H1 (cell line): ENCODE data around the gene IFNE. TPM values are rescaled to one million over a fixed set of nuclear protein-coding genes. Genes with fewer than 3 reads are reported as not detected.

Experiments
- CTCF ChIA-PET: fragments of 300-600 bp; sonication (Branson Sonifier 250); formaldehyde crosslinking; loops from one replicate; lab custom pipeline; 2021; ENCODE audit not compliant: partially characterized antibody; lab: Charles Lee
- POLR2A ChIA-PET: fragments of 300-600 bp; sonication (Branson Sonifier 250); formaldehyde crosslinking; loops from one replicate; lab custom pipeline; 2021; ENCODE audit warnings: inconsistent platforms; ENCODE audit not compliant: partially characterized antibody; lab: Charles Lee
- DNase-seq, 2 experiments: peaks; one replicate each; pipeline versions ENCODE4 v3.0.0 to v3.0.0-alpha.2; 2010 to 2022; ENCODE audit warnings: low spot score in 2 of 2, low read depth in 1 of 2, mixed read lengths in 1 of 2
- FAIRE-seq: peaks from 2 replicates; lab custom pipeline; 2011; peaks lifted over from hg19 to GRCh38; lab: Jason Lieb, UNC
- H2AFZ ChIP-seq: 2 replicates; pipeline ENCODE4 v1.8.1; 2012; ENCODE audit warnings: low read length, inconsistent platforms
- H2AK5ac ChIP-seq: 2 replicates; pipeline ENCODE4 v1.6.1; 2013; ENCODE audit warnings: low read depth, low read length
- H2BK120ac ChIP-seq: replicated peaks from 2 replicates; pipeline ENCODE3; 2013; ENCODE audit warnings: low read depth, low read length, inconsistent platforms
- H2BK12ac ChIP-seq: 2 replicates; pipeline ENCODE4 v1.6.1; 2013; ENCODE audit warnings: low read depth, low read length
- H2BK15ac ChIP-seq: 2 replicates; pipeline ENCODE4 v1.6.1; 2013; ENCODE audit warnings: low read length
- H2BK20ac ChIP-seq: 2 replicates; pipeline ENCODE4 v1.6.1; 2013; ENCODE audit warnings: low read length
- H2BK5ac ChIP-seq: 2 replicates; pipeline ENCODE4 v1.6.1; 2013; ENCODE audit warnings: low read depth, low read length
- H3K14ac ChIP-seq: 2 replicates; pipeline ENCODE4 v1.6.1; 2013; ENCODE audit warnings: inconsistent platforms; ENCODE audit not compliant: insufficient read length
- H3K18ac ChIP-seq: 2 replicates; pipeline ENCODE4 v1.6.1; 2013; ENCODE audit warnings: low read length; ENCODE audit errors: extremely low read depth
- H3K23ac ChIP-seq: 2 replicates; pipeline ENCODE4 v1.6.1; 2013; ENCODE audit warnings: inconsistent platforms; ENCODE audit not compliant: insufficient read length
- H3K23me2 ChIP-seq: 2 replicates; pipeline ENCODE4 v1.6.1; 2013; ENCODE audit warnings: low read depth, low read length
- H3K27ac ChIP-seq: 2 replicates; pipeline ENCODE4 v1.6.1; 2011; ENCODE audit warnings: low read depth, low read length, inconsistent platforms
- H3K27me3 ChIP-seq, 4 experiments: replicated peaks in 1 of 4; 1 replicate in 1 of 4; 2 replicates in 3 of 4; pipeline versions ENCODE4 v1.6.1 to v1.8.1; 2011 to 2013; ENCODE audit warnings: low read length in 3 of 4, mild to moderate bottlenecking in 3 of 4, inconsistent platforms in 2 of 4, mixed read lengths in 2 of 4, moderate library complexity in 1 of 4; ENCODE audit not compliant: control insufficient read depth in 3 of 4, insufficient read depth in 3 of 4; ENCODE audit errors: extremely low read depth in 1 of 4
- H3K36me3 ChIP-seq, 4 experiments: 2 replicates each; pipeline versions ENCODE4 v1.6.1 to v1.8.1; 2011 to 2013; ENCODE audit warnings: mild to moderate bottlenecking in 4 of 4, low read length in 3 of 4, moderate library complexity in 2 of 4, control low read depth in 1 of 4, inconsistent platforms in 1 of 4; ENCODE audit not compliant: insufficient read depth in 4 of 4, control insufficient read depth in 2 of 4
- H3K4ac ChIP-seq: replicated peaks from 2 replicates; pipeline ENCODE3; 2013; ENCODE audit warnings: low read length, low read depth, mixed read lengths, inconsistent platforms; ENCODE audit not compliant: insufficient read length
- H3K4me1 ChIP-seq, 4 experiments: replicated peaks in 1 of 4; 1 replicate in 1 of 4; 2 replicates in 3 of 4; pipeline versions ENCODE4 v1.6.1 to v1.8.1; 2011 to 2013; ENCODE audit warnings: low read length in 3 of 4, inconsistent platforms in 2 of 4, mixed read lengths in 1 of 4; ENCODE audit not compliant: insufficient read depth in 4 of 4, control insufficient read depth in 3 of 4
- H3K4me2 ChIP-seq, 2 experiments: 2 replicates each; pipeline versions ENCODE4 v1.6.1 to v1.8.1; 2011 to 2013; ENCODE audit warnings: low read depth in 2 of 2, low read length in 2 of 2, control low read depth in 1 of 2, inconsistent platforms in 1 of 2, mild to moderate bottlenecking in 1 of 2; ENCODE audit not compliant: insufficient read depth in 1 of 2
- H3K4me3 ChIP-seq, 4 experiments: fragments of 200-600, 300-600 bp in 1 of 4; sonication (generic), shearing (Covaris generic), sonication (Bioruptor Twin) in 1 of 4; 2 replicates each; pipeline versions ENCODE4 v1.5.1 to v1.8.1; 2011 to 2016; ENCODE audit warnings: low read length in 4 of 4, low read depth in 3 of 4, control low read depth in 2 of 4, inconsistent platforms in 2 of 4, mild to moderate bottlenecking in 2 of 4, mixed read lengths in 1 of 4, moderate library complexity in 1 of 4; ENCODE audit not compliant: insufficient read depth in 2 of 4; ENCODE audit errors: extremely low read depth in 1 of 4
- H3K56ac ChIP-seq: replicated peaks from 2 replicates; pipeline ENCODE3; 2013; ENCODE audit warnings: low read depth, mild to moderate bottlenecking, mixed read lengths, low read length, inconsistent platforms; ENCODE audit not compliant: insufficient read length
- H3K79me1 ChIP-seq: 2 replicates; pipeline ENCODE4 v1.6.1; 2013; ENCODE audit warnings: low read depth, low read length, control low read depth
- H3K79me2 ChIP-seq, 2 experiments: 2 replicates each; pipeline versions ENCODE4 v1.6.1 to v1.8.1; 2012 to 2013; ENCODE audit warnings: low read length in 2 of 2, mild to moderate bottlenecking in 2 of 2, inconsistent platforms in 1 of 2; ENCODE audit not compliant: insufficient read depth in 2 of 2, control insufficient read depth in 1 of 2
- H3K9ac ChIP-seq, 4 experiments: replicated peaks in 1 of 4; 1 replicate in 1 of 4; 2 replicates in 3 of 4; pipeline versions ENCODE4 v1.6.1 to v1.8.1; 2011 to 2013; ENCODE audit warnings: low read depth in 3 of 4, low read length in 3 of 4, control low read depth in 2 of 4, mild to moderate bottlenecking in 2 of 4, moderate library complexity in 2 of 4, inconsistent platforms in 1 of 4; ENCODE audit errors: extremely low read depth in 1 of 4
- H3K9me3 ChIP-seq, 2 experiments: 2 replicates each; pipeline versions ENCODE4 v1.6.1 to v1.8.1; 2012 to 2013; ENCODE audit warnings: mild to moderate bottlenecking in 2 of 2, moderate library complexity in 2 of 2, control low read depth in 1 of 2, inconsistent platforms in 1 of 2, low read depth in 1 of 2, low read length in 1 of 2, mixed read lengths in 1 of 2; ENCODE audit not compliant: insufficient read depth in 2 of 2
- H4K20me1 ChIP-seq, 2 experiments: replicated peaks in 1 of 2; 2 replicates each; pipeline versions ENCODE3 to v1.8.1; 2011 to 2013; ENCODE audit warnings: inconsistent platforms in 2 of 2, low read length in 2 of 2, mild to moderate bottlenecking in 1 of 2; ENCODE audit not compliant: insufficient read depth in 2 of 2, control insufficient read depth in 1 of 2
- H4K5ac ChIP-seq: 2 replicates; pipeline ENCODE4 v1.6.1; 2013; ENCODE audit warnings: low read length, low read depth, mixed read lengths, inconsistent platforms; ENCODE audit not compliant: insufficient read length
- H4K8ac ChIP-seq: 2 replicates; pipeline ENCODE4 v1.8.0; 2013; ENCODE audit warnings: mild to moderate bottlenecking, moderate library complexity, low read length, inconsistent platforms; ENCODE audit not compliant: insufficient read depth; ENCODE audit errors: extremely low read depth
- H4K91ac ChIP-seq: replicated peaks from 2 replicates; pipeline ENCODE3; 2013; ENCODE audit warnings: low read length, mixed read lengths, inconsistent platforms; ENCODE audit not compliant: insufficient read length
- NRF1 ChIP-seq: IDR thresholded peaks from 2 replicates; pipeline ENCODE4 v1.6.1; 2011; ENCODE audit warnings: mild to moderate bottlenecking, low read depth, low read length, improper control_type of control experiment
- YY1 ChIP-seq: IDR thresholded peaks from 2 replicates; pipeline ENCODE4 v1.6.1; 2011; ENCODE audit warnings: low read depth, mild to moderate bottlenecking, low read length
- WGBS, 2 experiments: shearing (Covaris generic) in 1 of 2; methylation state at CpG; one replicate each; pipeline versions ENCODE4 v1.1.6 to v1.1.7; 2013 to 2015; ENCODE audit warnings: low lambda C conversion rate in 2 of 2, mixed read lengths in 2 of 2, inconsistent platforms in 1 of 2, low coverage in 1 of 2, missing lambda C conversion rate in 1 of 2; ENCODE audit not compliant: insufficient replicate concordance in 2 of 2, insufficient coverage in 1 of 2, insufficient read length in 1 of 2; ENCODE audit errors: extremely low coverage in 1 of 2, missing lambda C conversion rate in 1 of 2; 5-methylcytosine and 5-hydroxymethylcytosine counted together
- polyA plus RNA-seq, 7 experiments: library from polyadenylated mRNA; depleted of rRNA in 3 of 7; stranded (reverse) in 5 of 7; unstranded in 2 of 7; fragments of >200 nt in 5 of 7; fragments of 200-250 nt in 2 of 7; gene quantifications; 1 replicate in 5 of 7; 2 replicates in 1 of 7; 4 replicates in 1 of 7; pipeline versions ENCODE4 v1.2.1 to v1.2.3, GENCODE V29; 2011 to 2013; ENCODE audit warnings: missing spikeins in 2 of 7, mixed read lengths in 2 of 7
- total RNA-seq: library from RNA; stranded (reverse); fragmentation: NEBNext Ultra II Directional; extraction: Animal tissue kit (Norgen Biotek cat#: 25700); gene quantifications from 2 replicates; pipeline ENCODE4 v1.2.1, GENCODE V29; 2021

Gene IFNE
- total and polyA plus RNA-seq, 2 of the 8 experiments (the other 6 are each of a cell fraction or from before 2014, with no cell fraction given): 0.08 TPM; not detected in 1

DNA sequence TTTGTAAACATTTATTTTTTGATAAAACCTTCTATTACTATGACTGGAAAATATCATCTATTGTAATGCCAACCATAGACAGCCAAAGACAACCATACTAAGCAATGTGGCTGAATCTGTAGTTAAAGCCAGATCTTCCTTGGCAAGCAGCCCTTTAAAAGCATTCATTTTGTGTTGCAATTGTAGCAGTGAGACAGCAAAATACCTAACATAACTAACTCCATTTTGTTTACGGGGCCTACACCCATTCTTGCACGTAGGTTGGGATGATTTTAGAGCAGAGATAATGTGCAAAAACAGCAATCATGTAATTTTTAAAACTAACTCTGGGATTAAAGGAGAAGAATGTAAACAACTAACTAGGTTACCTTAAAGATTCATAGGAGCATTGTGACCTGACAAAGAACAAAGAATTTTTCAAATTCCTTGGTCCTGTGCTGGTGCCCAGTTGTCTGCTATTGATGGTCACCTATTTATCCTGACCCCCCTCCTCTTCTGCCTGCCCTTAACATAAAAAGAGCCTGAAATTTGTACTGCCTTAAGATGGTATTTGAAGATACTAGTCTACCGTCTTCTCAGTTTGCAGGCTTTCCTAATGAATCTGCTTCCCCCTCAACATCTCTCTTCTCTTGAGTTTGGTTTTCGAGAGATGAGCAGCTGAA lies 31.2 kb downstream of the IFNE start:
- Histone ChIP-seq H4K8ac (no peak overlapping the region), H2BK5ac (no peak overlapping the region), H3K56ac (no peak overlapping the region), H2BK120ac (no peak overlapping the region), H3K4me1 (no peaks in the 10 kb centered on the region), H4K5ac (no peak overlapping the region), H2BK12ac (no peak overlapping the region), H3K14ac (no peak overlapping the region), H2AK5ac (no peak overlapping the region), H3K9ac (no peak overlapping the region), H3K4me2 (no peak overlapping the region), H3K36me3 (no peaks in the 10 kb centered on the region), H4K91ac (no peak overlapping the region), H3K4me3 (no peak overlapping the region), H3K18ac (no peak overlapping the region), H4K20me1 (no peaks in the 10 kb centered on the region), H2BK15ac (no peak overlapping the region), H2BK20ac (no peak overlapping the region), H3K27me3 (no peaks in the 10 kb centered on the region), H3K23ac (no peak overlapping the region), H3K9me3 (no peaks in the 10 kb centered on the region), H3K4ac (no peak overlapping the region), H3K79me2 (no peaks in the 10 kb centered on the region), H3K27ac (no peak overlapping the region), H3K23me2 (no peaks in the 10 kb centered on the region), H3K79me1 (no peaks in the 10 kb centered on the region), H2AFZ (no peak overlapping the region)
- CTCF ChIA-PET: no interaction called here
- no peak for FAIRE-seq
- POLR2A ChIA-PET: no interaction called here
- DNase-seq: no peak
- WGBS, 2 experiments: 86% methylated on average over 4 of the region's 4 CpGs; no CpG with 5 or more reads in 1 of the 2 experiments
- TF ChIP-seq NRF1: no peak
- TF ChIP-seq YY1: peak; percentile 57; the same call in 1 of the 2 replicates
